Activated T-cell treated with anti-CD3 and anti-CD28 coated beads for 4 hours (primary cell): ENCODE data around the gene CCNQ.

Experiments used
- DNase-seq: peaks from one replicate; pipeline ENCODE4 v3.0.0-alpha.2; 2020

Gene CCNQ

GRCh38 chrX:153593811-153594500, 5.0 kb downstream of the CCNQ start:
- DNase-seq = no peak

GRCh38 chrX:153592966-153593688, 5.8 kb downstream of the CCNQ start:
- no peak for DNase-seq

- no peak for DNase-seq
These were observed 6.7 kb downstream of the CCNQ start for GRCh38 chrX:153592091-153592833.

- no peak for DNase-seq
These were observed 7.7 kb downstream of the CCNQ start for GRCh38 chrX:153590961-153591956.

- no peak for DNase-seq
These were observed 10.0 kb downstream of the CCNQ start for GRCh38 chrX:153588782-153589446.

GRCh38 chrX:153588021-153588781, 10.7 kb downstream of the CCNQ start:
- DNase-seq = no peak

- DNase-seq = no peak
These were observed 11.6 kb downstream of the CCNQ start for GRCh38 chrX:153587342-153587741.

- no peak for DNase-seq
These were observed 13.1 kb downstream of the CCNQ start for GRCh38 chrX:153585827-153586226.

GRCh38 chrX:153583433-153583832, 15.5 kb downstream of the CCNQ start:
- DNase-seq = no peak

GRCh38 chrX:153582896-153583295, 16.0 kb downstream of the CCNQ start:
- DNase-seq = peak; percentile 30

GRCh38 chrX:153580700-153581386, 18.1 kb downstream of the CCNQ start:
- no peak for DNase-seq

- DNase-seq = no peak
These were observed 20.1 kb downstream of the CCNQ start for GRCh38 chrX:153578889-153579288.

GRCh38 chrX:153578200-153578835, 20.6 kb downstream of the CCNQ start:
- no peak for DNase-seq

GRCh38 chrX:153576961-153577360, 22.0 kb downstream of the CCNQ start:
- DNase-seq = no peak

- no peak for DNase-seq
These were observed 22.6 kb downstream of the CCNQ start for GRCh38 chrX:153576239-153576870.

GRCh38 chrX:153573984-153574383, 25.0 kb downstream of the CCNQ start:
- no peak for DNase-seq

- DNase-seq = no peak
These were observed 26.3 kb downstream of the CCNQ start for GRCh38 chrX:153572601-153573000.

GRCh38 chrX:153571534-153571908, 27.4 kb downstream of the CCNQ start:
- DNase-seq = no peak

GRCh38 chrX:153569475-153569874, 29.5 kb downstream of the CCNQ start:
- no peak for DNase-seq
